ENCODE measurements around the gene DES. TPM values are rescaled to one million over a fixed set of nuclear protein-coding genes. Genes with fewer than 3 reads are reported as not detected.

DES gene
- total RNA-seq, 6 donors from 2014 or later: 39.7 to 299 (median 70.8) TPM

GRCh38 chr2:219399716-219400478 lies 18.3 kb upstream of the DES start:
- ATAC-seq (ENCODE audit: low FRiP score in 2 of 2): no peak
- 55 to 67% methylated on average over 9 to 14 of the region's 14 CpGs for WGBS, 2 donors
- no peak overlapping the region for H3K27ac ChIP-seq

GRCh38 chr2:219400562-219400961 lies 17.6 kb upstream of the DES start:
- no peaks in the 10 kb centered on the region for H3K9me3 ChIP-seq
- H3K27ac ChIP-seq: no peak overlapping the region
- DNase-seq (no peak), ATAC-seq (ENCODE audit: low FRiP score in 2 of 2) (no peak)
- no peaks in the 10 kb centered on the region for H3K36me3 ChIP-seq
- peaks cover 4 to 15% (median 8%) of the 10 kb centered on the region in 4 donors for H3K4me1 ChIP-seq
- TF ChIP-seq EP300 (IDR thresholded peaks at IDR 0.05): no peak
- no peak for TF ChIP-seq CTCF (IDR thresholded peaks at IDR 0.05)
- no peak for TF ChIP-seq POLR2A (IDR thresholded peaks at IDR 0.05)
- no peak for TF ChIP-seq POLR2AphosphoS5 (IDR thresholded peaks at IDR 0.05)
- 45 to 48% methylated on average over 5 to 6 of the region's 6 CpGs for WGBS, 2 donors
- no peaks in the 10 kb centered on the region for H3K27me3 ChIP-seq
- no peak overlapping the region for H3K4me3 ChIP-seq

More at GRCh38 chr2:219399716-219400478, 18.3 kb upstream of the DES start:
- Histone ChIP-seq H3K4me3 (no peak overlapping the region), H3K27me3 (no peaks in the 10 kb centered on the region), H3K36me3 (no peaks in the 10 kb centered on the region), H3K4me1 (peaks cover 4 to 15% (median 8%) of the 10 kb centered on the region in 4 donors), H3K9me3 (no peaks in the 10 kb centered on the region)
- TF ChIP-seq CTCF (IDR thresholded peaks at IDR 0.05) (no peak), EP300 (IDR thresholded peaks at IDR 0.05) (no peak), POLR2AphosphoS5 (IDR thresholded peaks at IDR 0.05) (no peak), POLR2A (IDR thresholded peaks at IDR 0.05) (no peak)
- no peak for DNase-seq

- ATAC-seq (ENCODE audit: low FRiP score in 2 of 2) (peak in 1 of 2 donors; percentile 30), DNase-seq (no peak)
- Histone ChIP-seq H3K27ac (no peak overlapping the region), H3K27me3 (no peaks in the 10 kb centered on the region), H3K4me1 (peaks cover 4 to 15% (median 8%) of the 10 kb centered on the region in 4 donors), H3K36me3 (no peaks in the 10 kb centered on the region), H3K9me3 (no peaks in the 10 kb centered on the region), H3K4me3 (no peak overlapping the region)
- no peak for TF ChIP-seq POLR2AphosphoS5 (IDR thresholded peaks at IDR 0.05)
- no peak for TF ChIP-seq CTCF (IDR thresholded peaks at IDR 0.05)
- TF ChIP-seq POLR2A (IDR thresholded peaks at IDR 0.05): no peak
- TF ChIP-seq EP300 (IDR thresholded peaks at IDR 0.05): no peak
- 84 to 91% methylated on average over 8 of the region's 8 CpGs for WGBS, 2 donors
Observed at GRCh38 chr2:219401606-219402005, 16.6 kb upstream of the DES start.

- Histone ChIP-seq H3K27me3 (no peaks in the 10 kb centered on the region), H3K9me3 (no peaks in the 10 kb centered on the region), H3K4me3 (no peak overlapping the region), H3K27ac (no peak overlapping the region), H3K4me1 (peaks cover 4 to 15% (median 8%) of the 10 kb centered on the region in 4 donors), H3K36me3 (no peaks in the 10 kb centered on the region)
- ATAC-seq (ENCODE audit: low FRiP score in 2 of 2) (peak; percentile 65 to 92), DNase-seq (peak in 1 of 2 donors; percentile 63)
- WGBS, 2 donors: 19 to 21% methylated on average over 15 of the region's 15 CpGs
- TF ChIP-seq POLR2A (IDR thresholded peaks at IDR 0.05): no peak
- TF ChIP-seq EP300 (IDR thresholded peaks at IDR 0.05): no peak
- peak; percentile 71 to 94 (median 80) for TF ChIP-seq CTCF (IDR thresholded peaks at IDR 0.05)
- TF ChIP-seq POLR2AphosphoS5 (IDR thresholded peaks at IDR 0.05): no peak
Observed at GRCh38 chr2:219402665-219403515, 15.3 kb upstream of the DES start.
